GM23338 (cell line): ENCODE data around the gene ASB15. TPM values are rescaled to one million over a fixed set of nuclear protein-coding genes. Genes with fewer than 3 reads are reported as not detected.

Experiments
- ATAC-seq: fragments of 200-7000 bp; cut with Tn5 transposase; 3 replicates; pipeline ENCODE4 v1.9.1; 2020
- DNase-seq: peaks from one replicate; pipeline ENCODE4 v3.0.0-alpha.2; 2015; ENCODE audit warnings: low spot score
- H2AFZ ChIP-seq: fragments of 200-600 bp; sonication (generic); 2 replicates; pipeline ENCODE4 v1.8.0; 2016; ENCODE audit warnings: antibody characterized with exemption, mild to moderate bottlenecking, moderate library complexity
- H3F3A ChIP-seq: fragments of 200-600 bp; sonication (generic); replicated peaks from 2 replicates; pipeline ENCODE4 v1.8.0; 2017; ENCODE audit warnings: antibody characterized with exemption, mixed run types, low read depth
- H3K27ac ChIP-seq: fragments of 200-600 bp; sonication (generic); 2 replicates; pipeline ENCODE4 v1.6.1; 2016; ENCODE audit warnings: low read depth
- H3K27me3 ChIP-seq: fragments of 200-600 bp; sonication (generic); 2 replicates; pipeline ENCODE4 v1.8.0; 2016; ENCODE audit warnings: mild to moderate bottlenecking, mixed run types, moderate library complexity; ENCODE audit not compliant: insufficient read depth
- H3K36me3 ChIP-seq: fragments of 200-600 bp; sonication (generic); 2 replicates; pipeline ENCODE4 v1.8.0; 2016; ENCODE audit warnings: mild to moderate bottlenecking; ENCODE audit not compliant: insufficient read depth
- H3K4me1 ChIP-seq: fragments of 200-600 bp; sonication (generic); 2 replicates; pipeline ENCODE4 v1.8.0; 2016; ENCODE audit warnings: mild to moderate bottlenecking, moderate library complexity; ENCODE audit not compliant: insufficient read depth
- H3K4me2 ChIP-seq: fragments of 200-600 bp; sonication (generic); 2 replicates; pipeline ENCODE4 v1.7.1; 2017; ENCODE audit warnings: mixed run types
- H3K4me3 ChIP-seq: fragments of 200-600 bp; sonication (generic); 2 replicates; pipeline ENCODE4 v1.6.1; 2016; ENCODE audit warnings: mixed run types
- H3K79me2 ChIP-seq: fragments of 200-600 bp; sonication (generic); replicated peaks from 2 replicates; pipeline ENCODE4 v1.8.0; 2017; ENCODE audit warnings: mild to moderate bottlenecking; ENCODE audit not compliant: insufficient read depth
- H3K9me2 ChIP-seq: fragments of 200-600 bp; sonication (generic); 2 replicates; pipeline ENCODE4 v1.8.0; 2017; ENCODE audit not compliant: insufficient read depth
- H4K20me1 ChIP-seq: fragments of 200-600 bp; sonication (generic); replicated peaks from 2 replicates; pipeline ENCODE4 v1.8.0; 2017; ENCODE audit warnings: mild to moderate bottlenecking; ENCODE audit not compliant: insufficient read depth
- H3K27ac Mint-ChIP-seq: 2 replicates; pipeline ENCODE4 v1.8.0; 2020; ENCODE audit warnings: inconsistent platforms, mild to moderate bottlenecking, moderate library complexity, mixed read lengths
- H3K27me3 Mint-ChIP-seq: 3 replicates; pipeline ENCODE4 v1.8.0; 2022; ENCODE audit warnings: low read depth, mild to moderate bottlenecking, moderate library complexity, mixed read lengths, inconsistent platforms; ENCODE audit not compliant: insufficient read depth, poor library complexity
- H3K36me3 Mint-ChIP-seq: 3 replicates; pipeline ENCODE4 v1.8.0; 2021; ENCODE audit warnings: low read depth, mild to moderate bottlenecking, inconsistent platforms, moderate library complexity, mixed read lengths
- H3K4me1 Mint-ChIP-seq: 3 replicates; pipeline ENCODE4 v1.8.0; 2020; ENCODE audit warnings: mild to moderate bottlenecking, inconsistent platforms, mixed read lengths
- H3K4me3 Mint-ChIP-seq: 3 replicates; pipeline ENCODE4 v1.8.0; 2021; ENCODE audit warnings: moderate library complexity, mild to moderate bottlenecking, inconsistent platforms, mixed read lengths
- H3K9me3 Mint-ChIP-seq: 3 replicates; pipeline ENCODE4 v1.8.0; 2020; ENCODE audit warnings: moderate library complexity, mild to moderate bottlenecking, inconsistent platforms, mixed read lengths
- CREB1 ChIP-seq: fragments of 250-450 bp; sonication (Bioruptor Pico); IDR thresholded peaks from 2 replicates; pipeline ENCODE4 v1.5.0; 2020; ENCODE audit warnings: low read depth, mild to moderate bottlenecking, moderate library complexity
- ETS1 ChIP-seq: IDR thresholded peaks from 2 replicates; pipeline ENCODE4 v1.6.1; 2016; ENCODE audit warnings: antibody characterized with exemption
- EZH2phosphoT487 ChIP-seq: fragments of 200-600 bp; sonication (generic); IDR thresholded peaks from one replicate; pipeline ENCODE4 v1.8.1; 2018; ENCODE audit warnings: antibody characterized with exemption; ENCODE audit not compliant: unreplicated experiment
- NANOG ChIP-seq: IDR thresholded peaks from 2 replicates; pipeline ENCODE4 v1.6.1; 2016; ENCODE audit warnings: antibody characterized with exemption, borderline replicate concordance
- POLR2AphosphoS5 ChIP-seq: IDR thresholded peaks from 2 replicates; pipeline ENCODE4 v1.6.1; 2016; ENCODE audit warnings: antibody characterized with exemption, low read depth
- STAT1 ChIP-seq: IDR thresholded peaks from one replicate; pipeline ENCODE4 v1.6.1; 2016; ENCODE audit warnings: antibody characterized with exemption; ENCODE audit not compliant: unreplicated experiment
- polyA plus RNA-seq: library from polyadenylated mRNA; unstranded; fragments of >200 nt; fragmentation: Nextera tagmentation; extraction: Ambion mirVana; gene quantifications from 2 replicates; pipeline ENCODE4 v1.2.1, GENCODE V29; 2016
- total RNA-seq: library from RNA; depleted of rRNA; stranded (reverse); fragments of >200 nt; shearing (Covaris generic); gene quantifications from 2 replicates; pipeline ENCODE4 v1.2.3, GENCODE V29; 2014
- TF ChIP-seq, protein P1 (sequence below): IDR thresholded peaks from one replicate; pipeline ENCODE4 v1.6.1; 2018; ENCODE audit warnings: antibody characterized with exemption; ENCODE audit not compliant: unreplicated experiment
- TF ChIP-seq, protein P2 (sequence below), 2 experiments: fragments of 200-600 bp in 1 of 2; sonication (generic) in 1 of 2; conservative IDR thresholded peaks; 2 replicates each; pipeline versions ENCODE4 v1.5.1 to v1.6.1; 2016 to 2017; ENCODE audit warnings: antibody characterized with exemption in 2 of 2, low read depth in 2 of 2, mild to moderate bottlenecking in 2 of 2, moderate library complexity in 1 of 2
- TF ChIP-seq, protein P3 (sequence below): fragments of 250-450 bp; sonication (Bioruptor Pico); IDR thresholded peaks from 2 replicates; pipeline ENCODE4 v1.5.0; 2020; ENCODE audit warnings: mild to moderate bottlenecking, moderate library complexity

ASB15 gene
- total and polyA plus RNA-seq, 2 experiments from 2014 or later = not detected

DNA sequence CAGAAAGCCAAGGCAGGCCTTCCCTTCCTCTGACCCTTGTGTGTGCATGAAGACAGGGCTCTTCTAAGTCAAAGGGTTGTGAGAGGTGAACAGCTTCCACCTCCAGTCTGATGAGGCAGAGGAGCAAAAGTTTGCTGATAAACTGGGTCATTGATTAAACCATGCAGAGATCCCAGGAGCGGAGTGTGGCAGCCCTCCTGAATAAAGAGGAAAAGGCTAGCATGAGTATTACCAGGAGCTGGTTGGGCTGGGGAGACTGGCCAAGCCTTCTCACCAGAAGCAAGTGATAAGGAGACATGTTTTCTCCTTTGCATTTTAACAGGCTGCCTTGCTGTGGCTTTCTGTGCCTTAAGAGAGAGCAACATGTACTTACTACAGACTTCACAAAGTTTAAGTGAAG is 64.3 kb downstream of the ASB15 start:
- H3K27me3 Mint-ChIP-seq = peaks cover 4% of the 10 kb centered on the region
- Histone ChIP-seq H2AFZ (peak overlapping the region; percentile 64; the same call in 1 of the 2 replicates), H3K27me3 (no peaks in the 10 kb centered on the region), H3K36me3 (no peaks in the 10 kb centered on the region), H3K27ac (no peak overlapping the region), H3K4me3 (no peak overlapping the region), H3K4me1 (peaks cover 27% of the 10 kb centered on the region), H4K20me1 (no peaks in the 10 kb centered on the region), H3F3A (no peaks in the 10 kb centered on the region), H3K79me2 (no peaks in the 10 kb centered on the region), H3K9me2 (peaks cover 12% of the 10 kb centered on the region), H3K4me2 (no peak overlapping the region)
- DNase-seq (no peak), ATAC-seq (no peak)
- TF ChIP-seq CREB1 (CRISPR knock-in tag) = no peak
- no peaks in the 10 kb centered on the region for H3K9me3 Mint-ChIP-seq
- H3K27ac Mint-ChIP-seq = no peak overlapping the region
- H3K4me3 Mint-ChIP-seq = no peak overlapping the region
- H3K36me3 Mint-ChIP-seq = no peaks in the 10 kb centered on the region; the same call in 2 of the 3 replicates
- H3K4me1 Mint-ChIP-seq = peaks cover 26% of the 10 kb centered on the region

GRCh38 chr7:123666492-123666891 is 64.9 kb downstream of the ASB15 start:
- TF ChIP-seq NANOG = no peak
- no peak for TF ChIP-seq POLR2AphosphoS5
- TF ChIP-seq, protein P1, sequence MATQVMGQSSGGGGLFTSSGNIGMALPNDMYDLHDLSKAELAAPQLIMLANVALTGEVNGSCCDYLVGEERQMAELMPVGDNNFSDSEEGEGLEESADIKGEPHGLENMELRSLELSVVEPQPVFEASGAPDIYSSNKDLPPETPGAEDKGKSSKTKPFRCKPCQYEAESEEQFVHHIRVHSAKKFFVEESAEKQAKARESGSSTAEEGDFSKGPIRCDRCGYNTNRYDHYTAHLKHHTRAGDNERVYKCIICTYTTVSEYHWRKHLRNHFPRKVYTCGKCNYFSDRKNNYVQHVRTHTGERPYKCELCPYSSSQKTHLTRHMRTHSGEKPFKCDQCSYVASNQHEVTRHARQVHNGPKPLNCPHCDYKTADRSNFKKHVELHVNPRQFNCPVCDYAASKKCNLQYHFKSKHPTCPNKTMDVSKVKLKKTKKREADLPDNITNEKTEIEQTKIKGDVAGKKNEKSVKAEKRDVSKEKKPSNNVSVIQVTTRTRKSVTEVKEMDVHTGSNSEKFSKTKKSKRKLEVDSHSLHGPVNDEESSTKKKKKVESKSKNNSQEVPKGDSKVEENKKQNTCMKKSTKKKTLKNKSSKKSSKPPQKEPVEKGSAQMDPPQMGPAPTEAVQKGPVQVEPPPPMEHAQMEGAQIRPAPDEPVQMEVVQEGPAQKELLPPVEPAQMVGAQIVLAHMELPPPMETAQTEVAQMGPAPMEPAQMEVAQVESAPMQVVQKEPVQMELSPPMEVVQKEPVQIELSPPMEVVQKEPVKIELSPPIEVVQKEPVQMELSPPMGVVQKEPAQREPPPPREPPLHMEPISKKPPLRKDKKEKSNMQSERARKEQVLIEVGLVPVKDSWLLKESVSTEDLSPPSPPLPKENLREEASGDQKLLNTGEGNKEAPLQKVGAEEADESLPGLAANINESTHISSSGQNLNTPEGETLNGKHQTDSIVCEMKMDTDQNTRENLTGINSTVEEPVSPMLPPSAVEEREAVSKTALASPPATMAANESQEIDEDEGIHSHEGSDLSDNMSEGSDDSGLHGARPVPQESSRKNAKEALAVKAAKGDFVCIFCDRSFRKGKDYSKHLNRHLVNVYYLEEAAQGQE = no peak
- no peak for TF ChIP-seq ETS1
- TF ChIP-seq STAT1 = no peak
- TF ChIP-seq, protein P2, sequence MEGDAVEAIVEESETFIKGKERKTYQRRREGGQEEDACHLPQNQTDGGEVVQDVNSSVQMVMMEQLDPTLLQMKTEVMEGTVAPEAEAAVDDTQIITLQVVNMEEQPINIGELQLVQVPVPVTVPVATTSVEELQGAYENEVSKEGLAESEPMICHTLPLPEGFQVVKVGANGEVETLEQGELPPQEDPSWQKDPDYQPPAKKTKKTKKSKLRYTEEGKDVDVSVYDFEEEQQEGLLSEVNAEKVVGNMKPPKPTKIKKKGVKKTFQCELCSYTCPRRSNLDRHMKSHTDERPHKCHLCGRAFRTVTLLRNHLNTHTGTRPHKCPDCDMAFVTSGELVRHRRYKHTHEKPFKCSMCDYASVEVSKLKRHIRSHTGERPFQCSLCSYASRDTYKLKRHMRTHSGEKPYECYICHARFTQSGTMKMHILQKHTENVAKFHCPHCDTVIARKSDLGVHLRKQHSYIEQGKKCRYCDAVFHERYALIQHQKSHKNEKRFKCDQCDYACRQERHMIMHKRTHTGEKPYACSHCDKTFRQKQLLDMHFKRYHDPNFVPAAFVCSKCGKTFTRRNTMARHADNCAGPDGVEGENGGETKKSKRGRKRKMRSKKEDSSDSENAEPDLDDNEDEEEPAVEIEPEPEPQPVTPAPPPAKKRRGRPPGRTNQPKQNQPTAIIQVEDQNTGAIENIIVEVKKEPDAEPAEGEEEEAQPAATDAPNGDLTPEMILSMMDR (conservative IDR thresholded peaks at IDR 0.05; ENCODE audit: low read depth in 2 of 2) = no peak
- TF ChIP-seq, protein P3, sequence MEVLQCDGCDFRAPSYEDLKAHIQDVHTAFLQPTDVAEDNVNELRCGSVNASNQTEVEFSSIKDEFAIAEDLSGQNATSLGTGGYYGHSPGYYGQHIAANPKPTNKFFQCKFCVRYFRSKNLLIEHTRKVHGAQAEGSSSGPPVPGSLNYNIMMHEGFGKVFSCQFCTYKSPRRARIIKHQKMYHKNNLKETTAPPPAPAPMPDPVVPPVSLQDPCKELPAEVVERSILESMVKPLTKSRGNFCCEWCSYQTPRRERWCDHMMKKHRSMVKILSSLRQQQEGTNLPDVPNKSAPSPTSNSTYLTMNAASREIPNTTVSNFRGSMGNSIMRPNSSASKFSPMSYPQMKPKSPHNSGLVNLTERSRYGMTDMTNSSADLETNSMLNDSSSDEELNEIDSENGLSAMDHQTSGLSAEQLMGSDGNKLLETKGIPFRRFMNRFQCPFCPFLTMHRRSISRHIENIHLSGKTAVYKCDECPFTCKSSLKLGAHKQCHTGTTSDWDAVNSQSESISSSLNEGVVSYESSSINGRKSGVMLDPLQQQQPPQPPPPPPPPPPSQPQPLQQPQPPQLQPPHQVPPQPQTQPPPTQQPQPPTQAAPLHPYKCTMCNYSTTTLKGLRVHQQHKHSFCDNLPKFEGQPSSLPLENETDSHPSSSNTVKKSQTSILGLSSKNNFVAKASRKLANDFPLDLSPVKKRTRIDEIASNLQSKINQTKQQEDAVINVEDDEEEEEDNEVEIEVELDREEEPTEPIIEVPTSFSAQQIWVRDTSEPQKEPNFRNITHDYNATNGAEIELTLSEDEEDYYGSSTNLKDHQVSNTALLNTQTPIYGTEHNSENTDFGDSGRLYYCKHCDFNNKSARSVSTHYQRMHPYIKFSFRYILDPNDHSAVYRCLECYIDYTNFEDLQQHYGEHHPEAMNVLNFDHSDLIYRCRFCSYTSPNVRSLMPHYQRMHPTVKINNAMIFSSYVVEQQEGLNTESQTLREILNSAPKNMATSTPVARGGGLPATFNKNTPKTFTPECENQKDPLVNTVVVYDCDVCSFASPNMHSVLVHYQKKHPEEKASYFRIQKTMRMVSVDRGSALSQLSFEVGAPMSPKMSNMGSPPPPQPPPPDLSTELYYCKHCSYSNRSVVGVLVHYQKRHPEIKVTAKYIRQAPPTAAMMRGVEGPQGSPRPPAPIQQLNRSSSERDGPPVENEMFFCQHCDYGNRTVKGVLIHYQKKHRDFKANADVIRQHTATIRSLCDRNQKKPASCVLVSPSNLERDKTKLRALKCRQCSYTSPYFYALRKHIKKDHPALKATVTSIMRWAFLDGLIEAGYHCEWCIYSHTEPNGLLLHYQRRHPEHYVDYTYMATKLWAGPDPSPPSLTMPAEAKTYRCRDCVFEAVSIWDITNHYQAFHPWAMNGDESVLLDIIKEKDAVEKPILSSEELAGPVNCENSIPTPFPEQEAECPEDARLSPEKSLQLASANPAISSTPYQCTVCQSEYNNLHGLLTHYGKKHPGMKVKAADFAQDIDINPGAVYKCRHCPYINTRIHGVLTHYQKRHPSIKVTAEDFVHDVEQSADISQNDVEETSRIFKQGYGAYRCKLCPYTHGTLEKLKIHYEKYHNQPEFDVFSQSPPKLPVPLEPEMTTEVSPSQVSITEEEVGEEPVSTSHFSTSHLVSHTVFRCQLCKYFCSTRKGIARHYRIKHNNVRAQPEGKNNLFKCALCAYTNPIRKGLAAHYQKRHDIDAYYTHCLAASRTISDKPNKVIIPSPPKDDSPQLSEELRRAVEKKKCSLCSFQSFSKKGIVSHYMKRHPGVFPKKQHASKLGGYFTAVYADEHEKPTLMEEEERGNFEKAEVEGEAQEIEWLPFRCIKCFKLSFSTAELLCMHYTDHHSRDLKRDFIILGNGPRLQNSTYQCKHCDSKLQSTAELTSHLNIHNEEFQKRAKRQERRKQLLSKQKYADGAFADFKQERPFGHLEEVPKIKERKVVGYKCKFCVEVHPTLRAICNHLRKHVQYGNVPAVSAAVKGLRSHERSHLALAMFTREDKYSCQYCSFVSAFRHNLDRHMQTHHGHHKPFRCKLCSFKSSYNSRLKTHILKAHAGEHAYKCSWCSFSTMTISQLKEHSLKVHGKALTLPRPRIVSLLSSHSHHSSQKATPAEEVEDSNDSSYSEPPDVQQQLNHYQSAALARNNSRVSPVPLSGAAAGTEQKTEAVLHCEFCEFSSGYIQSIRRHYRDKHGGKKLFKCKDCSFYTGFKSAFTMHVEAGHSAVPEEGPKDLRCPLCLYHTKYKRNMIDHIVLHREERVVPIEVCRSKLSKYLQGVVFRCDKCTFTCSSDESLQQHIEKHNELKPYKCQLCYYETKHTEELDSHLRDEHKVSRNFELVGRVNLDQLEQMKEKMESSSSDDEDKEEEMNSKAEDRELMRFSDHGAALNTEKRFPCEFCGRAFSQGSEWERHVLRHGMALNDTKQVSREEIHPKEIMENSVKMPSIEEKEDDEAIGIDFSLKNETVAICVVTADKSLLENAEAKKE (CRISPR knock-in tag) = no peak
- no peak for TF ChIP-seq EZH2phosphoT487
- H3K4me1 Mint-ChIP-seq = peaks cover 21% of the 10 kb centered on the region
- DNase-seq (no peak), ATAC-seq (no peak)
- no peak overlapping the region for H3K4me3 Mint-ChIP-seq
- Histone ChIP-seq H4K20me1 (no peaks in the 10 kb centered on the region), H3K4me2 (no peak overlapping the region), H3K9me2 (peaks cover 12% of the 10 kb centered on the region), H3K36me3 (no peaks in the 10 kb centered on the region), H3K4me1 (peaks cover 22% of the 10 kb centered on the region; the same call in 1 of the 2 replicates), H3K4me3 (no peak overlapping the region), H3K79me2 (no peaks in the 10 kb centered on the region), H3K27me3 (no peaks in the 10 kb centered on the region), H3K27ac (no peak overlapping the region), H2AFZ (no peak overlapping the region), H3F3A (no peaks in the 10 kb centered on the region)
- no peaks in the 10 kb centered on the region for H3K9me3 Mint-ChIP-seq
- no peak overlapping the region for H3K27ac Mint-ChIP-seq
- no peaks in the 10 kb centered on the region; the same call in 2 of the 3 replicates for H3K36me3 Mint-ChIP-seq
- H3K27me3 Mint-ChIP-seq = peaks cover 4% of the 10 kb centered on the region
